Body of pancreas (tissue), 4 donors: ENCODE results near the gene MED25.

Experiments
- CTCF ChIP-seq, 7 experiments: fragments of 450-650 bp in 4 of 7; fragments of 200-600 bp in 3 of 7; sonication (generic) in 3 of 7; IDR thresholded peaks; one replicate each; pipeline ENCODE4 v1.5.1; 2016 to 2019; ENCODE audit warnings: antibody characterized with exemption in 7 of 7
- POLR2A ChIP-seq, 3 donors: fragments of 450-650 bp; IDR thresholded peaks; one replicate each; pipeline ENCODE4 v1.6.1; 2016; ENCODE audit warnings: antibody characterized with exemption in 3 of 3, mild to moderate bottlenecking in 2 of 3

GRCh38 chr19:49781394-49781793, 36.7 kb upstream of the MED25 start:
- TF ChIP-seq POLR2A (IDR thresholded peaks at IDR 0.05) (no peak), CTCF (IDR thresholded peaks at IDR 0.05) (no peak)
